Activated CD4-positive, alpha-beta T cell treated with anti-CD3 and anti-CD28 coated beads for 24 hours (primary cell): ENCODE data around the gene NAA35.
A peak's percentile ranks its signal among the peaks of the same experiment; 100 is the strongest.
"Not testable (repeated sequence)": the region's sequence is repeated elsewhere in the genome, so short reads cannot be mapped to it uniquely, and the experiment has no call there.

Source experiments
- DNase-seq, 2 donors: peaks; one replicate each; pipeline ENCODE4 v3.0.0-alpha.2; 2020; ENCODE audit warnings: low read depth in 2 of 2

NAA35 gene

GRCh38 chr9:85940832-85941621 is at the start of gene NAA35:
TSS of gene NAA35 (plus strand) at chr9:85941146. CDS start at chr9:85942160, 1,014 bp downstream.
- DNase-seq = peak; percentile 98 to 100

- no peak for DNase-seq
These were observed 48.5 kb upstream of the NAA35 start for GRCh38 chr9:85892401-85892800.

DNA sequence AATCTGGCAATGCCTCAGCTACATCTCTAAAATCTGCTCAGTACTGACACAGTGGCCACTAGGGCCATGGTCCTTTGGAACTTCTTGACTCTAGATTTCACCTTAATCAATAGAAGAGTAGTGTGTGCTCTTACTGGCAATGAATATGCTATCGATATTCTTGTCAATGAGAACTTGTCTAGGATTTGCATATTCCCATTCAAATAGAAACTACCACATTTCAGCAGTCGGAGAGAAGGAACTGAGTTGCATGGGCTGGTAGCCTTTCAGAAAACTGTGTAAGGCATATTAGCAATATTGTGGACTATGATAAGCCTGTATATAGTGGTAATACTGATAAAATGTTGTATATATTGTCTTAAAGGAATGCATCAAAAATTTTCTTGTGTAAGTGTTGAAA is 45.3 kb upstream of the NAA35 start:
- no peak for DNase-seq

DNA sequence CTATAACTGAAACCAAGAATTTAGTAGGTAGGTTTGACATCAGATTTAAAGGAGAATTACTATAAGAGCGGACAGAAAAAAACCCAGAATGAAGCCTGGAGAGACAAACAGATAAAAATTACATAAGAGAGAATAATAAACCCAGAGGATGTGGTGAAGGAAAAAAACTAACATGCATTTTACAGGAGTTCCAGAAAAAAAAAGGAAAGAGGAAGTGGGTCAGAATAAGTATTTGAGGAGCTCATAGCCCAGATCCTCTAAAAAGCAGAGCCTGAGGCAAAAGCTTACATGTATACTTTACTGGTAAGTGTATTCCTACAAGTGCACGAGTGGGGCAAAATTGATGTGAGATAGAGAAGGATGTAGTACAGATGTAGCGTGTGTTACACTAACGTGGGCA is 43.1 kb upstream of the NAA35 start:
- no peak for DNase-seq

- no peak for DNase-seq
These were observed 42.6 kb upstream of the NAA35 start for GRCh38 chr9:85898332-85898731.

DNA sequence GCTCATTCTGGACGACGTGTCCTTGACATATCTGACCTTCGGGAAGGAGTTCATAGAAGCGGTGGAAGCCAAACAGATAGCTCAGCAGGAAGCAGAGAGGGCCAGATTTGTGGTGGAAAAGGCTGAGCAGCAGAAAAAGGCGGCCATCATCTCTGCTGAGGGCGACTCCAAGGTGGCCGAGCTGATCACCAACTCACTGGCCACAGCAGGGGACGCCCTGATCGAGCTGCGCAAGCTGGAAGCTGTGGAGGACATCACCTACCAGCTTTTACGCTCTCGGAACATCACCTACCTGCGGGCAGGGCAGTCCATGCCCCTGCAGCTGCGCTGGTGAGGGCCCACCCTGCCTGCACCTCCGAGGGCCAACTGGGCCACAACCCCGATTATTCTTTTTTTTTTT is 41.6 kb upstream of the NAA35 start:
- no peak for DNase-seq

DNA sequence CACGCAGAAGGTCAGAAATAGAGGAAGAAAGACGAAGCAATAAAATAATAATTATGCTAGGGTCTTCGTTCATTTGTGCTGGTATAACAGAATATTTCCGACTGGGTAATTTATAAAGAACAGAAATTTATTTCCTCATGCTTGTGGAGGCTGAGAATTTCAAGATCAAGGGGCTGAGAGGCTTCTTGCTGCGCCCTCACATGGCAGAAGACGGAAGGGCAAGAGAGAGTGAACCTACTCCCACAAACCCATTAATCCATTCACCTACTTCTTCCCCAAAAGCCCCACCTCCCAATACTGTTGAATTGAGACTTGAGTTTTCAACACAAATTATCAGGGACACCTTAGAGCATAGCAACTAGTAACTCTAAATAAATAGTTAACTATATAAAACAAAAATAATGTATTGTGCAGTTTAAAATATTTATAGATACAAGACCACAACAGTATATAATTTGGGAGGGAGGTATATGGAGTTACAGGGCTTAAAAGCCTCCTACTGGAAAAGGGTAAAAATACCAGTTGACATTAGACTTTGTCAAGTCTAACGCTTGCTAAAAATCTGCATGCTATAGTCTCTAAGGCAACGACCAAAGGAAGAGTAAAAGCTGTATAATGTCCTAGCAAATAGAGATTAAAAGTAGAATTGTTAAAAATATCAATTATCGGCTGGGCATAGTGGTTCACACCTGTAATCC is 40.3 kb upstream of the NAA35 start:
- peak in 1 of 2 donors; percentile 35 for DNase-seq

GRCh38 chr9:85904975-85905374 is 36.0 kb upstream of the NAA35 start:
- DNase-seq = no peak

DNA sequence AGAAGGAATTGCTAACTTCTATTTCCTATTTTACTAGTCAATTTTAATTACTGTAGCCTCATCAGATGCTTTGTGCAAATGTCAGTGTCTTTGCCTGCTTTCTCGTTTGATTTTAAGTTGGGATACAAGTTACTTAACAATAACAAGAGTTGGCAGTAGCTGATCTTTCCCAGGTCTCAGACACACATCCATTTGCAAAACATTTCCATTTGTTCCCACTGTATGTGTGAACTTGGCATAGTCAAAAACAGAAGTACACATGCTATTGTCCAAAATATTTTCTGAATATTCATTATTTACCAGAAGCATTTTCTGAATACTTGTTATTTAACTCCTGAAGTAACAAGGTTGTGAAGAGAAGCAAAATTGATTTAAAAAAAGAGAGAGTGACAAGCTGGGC is 35.0 kb upstream of the NAA35 start:
- no peak for DNase-seq

DNA sequence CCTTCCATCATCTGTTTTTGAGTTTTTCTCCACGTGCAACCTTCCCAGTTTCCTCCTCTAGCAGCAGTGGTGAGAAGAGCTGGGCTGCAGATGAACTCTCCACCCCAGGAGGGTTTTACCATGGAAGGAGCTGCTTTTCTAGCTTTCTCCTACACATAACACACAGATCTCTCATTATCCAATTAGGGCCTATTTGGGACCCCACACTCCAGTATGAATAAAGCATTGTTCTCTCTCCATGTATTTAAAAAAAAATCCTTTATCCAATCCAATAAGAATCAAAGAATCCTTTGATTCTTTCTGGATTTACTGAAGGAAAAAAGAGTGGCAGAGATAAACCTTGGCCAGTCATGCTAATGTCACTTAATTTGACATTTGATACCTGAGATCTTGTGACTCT is 31.6 kb upstream of the NAA35 start:
- DNase-seq = no peak

DNA sequence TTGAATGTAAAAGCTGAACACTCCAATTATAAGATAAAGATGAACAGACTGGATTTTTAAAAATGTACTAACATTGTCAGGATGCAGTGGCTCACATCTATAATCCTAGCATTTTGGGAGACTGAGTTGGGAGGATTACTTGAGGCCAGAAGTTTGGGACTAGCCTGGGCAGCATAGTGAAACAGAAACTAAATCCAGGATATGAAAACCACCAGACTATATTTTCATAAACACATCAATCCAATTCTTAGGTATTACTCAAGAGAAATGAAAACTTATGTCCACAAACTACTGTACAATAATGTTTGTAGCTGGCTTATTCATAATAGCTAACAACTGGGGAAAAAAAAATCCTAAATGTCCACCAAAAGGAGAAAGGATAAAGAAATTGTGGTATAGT is 26.8 kb upstream of the NAA35 start:
- DNase-seq = no peak

DNA sequence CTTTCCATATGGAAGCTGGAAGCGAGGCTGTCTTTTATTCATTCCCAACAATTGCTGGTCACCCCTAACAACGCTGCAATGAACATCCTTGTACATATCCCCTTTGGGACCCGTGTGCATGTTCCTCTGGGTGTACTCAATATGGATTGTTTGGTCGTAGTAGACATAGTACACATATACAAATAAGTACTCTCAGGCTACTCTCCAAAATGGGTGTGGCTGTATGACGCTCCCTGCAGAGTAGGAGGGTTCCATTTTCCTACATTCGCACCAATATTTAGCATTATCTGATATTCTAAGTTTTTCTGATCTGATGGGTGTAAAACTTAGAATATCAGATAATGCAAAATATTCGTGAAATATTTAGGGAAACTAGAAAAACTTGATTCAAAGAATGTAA is 23.2 kb upstream of the NAA35 start:
- no peak for DNase-seq

- DNase-seq = no peak
These were observed 15.5 kb upstream of the NAA35 start for GRCh38 chr9:85925493-85925892.

GRCh38 chr9:85927076-85927475 is 13.9 kb upstream of the NAA35 start:
- no peak for DNase-seq

- DNase-seq = no peak
These were observed 9.5 kb upstream of the NAA35 start for GRCh38 chr9:85931495-85931894.

DNA sequence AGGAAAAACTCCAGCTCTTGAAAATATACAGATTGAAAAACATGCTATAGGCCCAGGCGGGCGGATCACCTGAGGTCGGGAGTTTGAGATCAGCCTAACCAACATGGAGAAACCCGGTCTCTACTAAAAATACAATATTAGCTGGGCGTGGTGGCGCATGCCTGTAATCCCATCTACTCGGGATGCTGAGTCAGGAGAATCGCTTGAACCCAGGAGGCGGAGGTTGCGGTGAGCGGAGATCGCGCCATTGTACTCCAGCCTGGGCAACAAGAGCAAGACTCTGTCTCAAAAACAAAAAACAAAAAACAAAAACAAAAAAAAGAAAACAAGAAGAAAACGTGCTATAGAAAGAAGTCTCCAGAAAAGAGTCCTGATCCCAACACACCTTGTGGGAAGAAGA is 5.0 kb upstream of the NAA35 start:
- not testable (repeated sequence) for DNase-seq

DNA sequence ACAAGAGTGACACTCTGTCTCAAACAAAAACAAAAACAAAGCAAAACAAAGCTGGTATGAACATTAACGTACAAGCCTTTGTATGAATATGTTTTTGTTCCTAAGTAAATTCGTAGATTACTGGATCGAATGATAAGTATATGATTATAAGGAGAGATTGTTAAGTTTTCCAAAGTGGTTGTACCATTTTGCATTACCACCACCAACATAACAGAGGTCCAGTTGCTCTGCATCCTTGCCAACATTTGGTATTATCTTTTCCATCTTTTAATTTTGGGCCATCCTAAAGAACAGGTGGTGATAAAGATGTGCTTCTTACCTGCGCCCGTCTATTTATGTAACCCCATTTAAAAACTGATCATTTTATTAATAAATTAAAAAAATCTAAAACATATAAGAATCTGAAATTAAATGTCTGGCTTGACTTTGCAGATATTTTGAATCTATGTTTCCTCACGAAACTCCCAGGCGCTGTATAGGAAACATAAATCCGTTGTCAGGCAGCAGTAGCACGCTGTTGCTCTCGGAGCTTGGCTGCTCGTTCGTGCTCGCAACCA is 593 bp upstream of the NAA35 start:
- DNase-seq = no peak

DNA sequence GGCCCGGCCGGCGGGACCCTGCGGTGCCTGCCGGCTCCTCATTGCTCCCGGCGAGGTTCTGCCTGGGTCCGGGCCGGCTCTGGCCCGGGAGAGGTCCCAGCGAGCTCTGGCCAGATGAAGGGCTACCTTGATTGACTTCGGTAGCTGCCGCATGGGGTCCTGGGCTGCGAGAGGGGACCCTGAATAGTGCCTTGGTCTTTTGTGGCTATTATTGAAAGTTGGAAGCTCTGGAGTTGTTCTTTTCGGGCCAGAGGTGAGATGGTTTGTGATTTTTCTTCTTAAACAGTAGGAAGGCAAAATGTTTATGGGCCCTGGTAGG is 635 bp downstream of the NAA35 start:
- no peak for DNase-seq

DNA sequence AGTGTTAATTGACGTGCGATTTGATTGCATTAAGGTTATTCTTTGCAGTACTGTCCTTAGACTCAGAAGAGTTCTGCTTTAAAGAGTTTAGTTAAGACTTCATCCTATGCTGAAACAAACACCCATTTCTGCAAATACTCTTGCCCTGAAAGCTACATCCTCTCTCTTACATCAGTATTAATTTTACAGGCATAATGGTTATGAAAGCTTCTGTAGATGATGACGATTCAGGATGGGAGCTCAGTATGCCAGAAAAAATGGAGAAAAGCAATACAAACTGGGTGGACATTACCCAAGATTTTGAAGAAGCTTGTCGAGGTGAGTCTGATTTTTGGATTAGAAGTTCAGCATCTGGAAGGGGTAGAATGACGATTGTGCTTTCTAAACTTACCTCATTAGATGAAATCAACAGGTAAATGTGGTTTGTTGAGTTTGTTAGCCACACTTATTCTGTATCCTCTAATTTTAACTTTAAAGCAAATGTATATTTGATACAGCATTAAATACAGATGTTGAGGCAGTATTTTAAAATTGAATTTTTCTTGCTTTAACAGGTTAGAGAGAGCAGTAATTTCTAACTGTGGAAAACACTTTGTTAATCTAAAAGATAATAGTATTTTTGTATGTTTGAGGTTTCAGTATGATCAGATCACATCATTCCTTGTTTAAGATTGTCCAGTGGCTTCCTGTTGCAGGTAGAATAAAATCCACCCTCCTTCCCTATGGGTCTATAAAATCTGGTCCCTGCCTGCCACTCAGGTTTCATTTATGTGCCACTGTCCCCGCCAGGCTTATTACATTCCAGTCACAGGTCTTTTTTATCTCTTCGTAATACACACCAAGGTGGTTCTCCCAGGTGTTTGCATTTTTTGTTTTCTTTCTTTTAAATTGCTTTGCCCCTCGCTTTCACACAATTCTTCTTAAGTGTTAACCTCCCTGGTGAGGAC is 1.3 kb downstream of the NAA35 start:
- DNase-seq = no peak

DNA sequence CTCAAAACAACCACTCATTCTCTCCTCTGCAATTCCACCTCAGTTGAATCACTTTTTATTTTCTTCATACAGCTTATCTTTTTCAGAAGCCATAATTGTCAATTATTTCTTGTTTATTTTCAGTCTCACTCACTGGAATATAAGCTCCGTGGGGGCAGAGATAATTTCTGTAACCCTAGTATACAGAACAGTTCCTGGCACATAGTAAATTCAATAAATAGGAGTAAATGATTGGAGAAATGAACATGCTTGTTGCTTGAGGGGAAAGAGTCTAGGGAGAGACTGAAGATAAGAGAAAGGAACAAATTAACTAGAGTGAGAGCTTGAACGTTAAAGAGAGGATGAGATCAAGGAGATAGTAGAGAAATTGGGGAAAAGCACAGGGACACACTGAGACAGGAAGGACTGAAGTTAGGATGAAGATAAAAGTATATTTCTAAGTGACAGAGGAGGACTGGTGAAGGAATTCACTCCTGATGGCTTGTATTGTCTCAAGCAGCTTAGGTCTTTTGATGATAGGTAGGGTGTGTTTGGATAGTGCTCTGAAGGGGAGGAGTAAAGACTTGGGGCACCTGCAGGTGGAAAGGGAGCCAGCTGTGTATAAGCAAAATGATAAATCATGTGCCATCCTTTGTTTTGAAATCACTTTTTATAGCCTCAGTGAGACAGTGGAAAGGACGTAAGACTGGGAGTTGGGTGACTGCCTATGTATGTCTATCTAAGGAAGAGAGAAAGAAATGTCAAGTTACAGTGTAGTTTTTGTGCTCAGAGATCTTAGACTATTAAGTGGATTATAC is 2.2 kb downstream of the NAA35 start:
- DNase-seq = no peak

- DNase-seq = no peak
These were observed 2.9 kb downstream of the NAA35 start for GRCh38 chr9:85943757-85944430.
